Adrenal gland (tissue), 5 donors: ENCODE results near the gene DENND10.

Source experiments
- CTCF ChIP-seq, 6 experiments: fragments of 450-650 bp in 4 of 6; fragments of 200-600 bp in 2 of 6; sonication (generic) in 1 of 6; IDR thresholded peaks; 1 replicate in 5 of 6; 2 replicates in 1 of 6; pipeline versions ENCODE4 v1.5.1 to v1.8.0; 2016 to 2021; ENCODE audit warnings: antibody characterized with exemption in 6 of 6, mild to moderate bottlenecking in 2 of 6, moderate library complexity in 1 of 6
- POLR2A ChIP-seq, 2 donors: fragments of 450-650 bp; IDR thresholded peaks; one replicate each; pipeline ENCODE4 v1.6.1; 2017; ENCODE audit warnings: antibody characterized with exemption in 2 of 2, mild to moderate bottlenecking in 2 of 2, moderate library complexity in 1 of 2
- donor health status: DM: no; HTN: no; CAD: no.

- TF ChIP-seq CTCF (IDR thresholded peaks at IDR 0.05) (no peak), POLR2A (IDR thresholded peaks at IDR 0.05) (no peak)
Measured at GRCh38 chr10:119115926-119116325, 12.0 kb downstream of the DENND10 start.
